Fibroblast of peridontal ligament (primary cell): Measurements from ENCODE around the gene CXADR.

Experiments
- DNase-seq: peaks from one replicate; pipeline ENCODE4 v3.0.0-alpha.2; 2010; ENCODE audit errors: extremely low read depth

CXADR gene

GRCh38 chr21:17602874-17603273 lies 90.0 kb downstream of the CXADR start:
- peak; percentile 85 for DNase-seq

- DNase-seq, result no peak
Observed at GRCh38 chr21:17607684-17608083, 94.8 kb downstream of the CXADR start.

GRCh38 chr21:17609681-17610080 lies 96.8 kb downstream of the CXADR start:
- DNase-seq, result no peak

- DNase-seq, result peak; percentile 13
Observed at GRCh38 chr21:17610911-17611310, 98.1 kb downstream of the CXADR start.

- DNase-seq, result peak; percentile 94
Observed at GRCh38 chr21:17611414-17612022, 98.7 kb downstream of the CXADR start.

- DNase-seq, result peak; percentile 49
Observed at GRCh38 chr21:17612023-17612564, 99.3 kb downstream of the CXADR start.

GRCh38 chr21:17612565-17613241 lies 99.9 kb downstream of the CXADR start, which contains the start of gene BTG3:
TSS of gene BTG3 (minus strand) at chr21:17612901. CDS start at chr21:17609144, 3,757 bp downstream.
- DNase-seq, result peak; percentile 67

GRCh38 chr21:17613242-17613676 lies 100.4 kb downstream of the CXADR start:
- peak; percentile 17 for DNase-seq

GRCh38 chr21:17616831-17617230 lies 104.0 kb downstream of the CXADR start:
- DNase-seq, result no peak

GRCh38 chr21:17622018-17622417 lies 109.2 kb downstream of the CXADR start:
- no peak for DNase-seq

GRCh38 chr21:17631195-17631594 lies 118.4 kb downstream of the CXADR start:
- no peak for DNase-seq

- no peak for DNase-seq
Observed at GRCh38 chr21:17636711-17637110, 123.9 kb downstream of the CXADR start.

GRCh38 chr21:17640821-17641220 lies 128.0 kb downstream of the CXADR start:
- no peak for DNase-seq
